Gastrocnemius medialis (tissue), 4 donors: ENCODE measurements around the gene NAPSA. TPM values are rescaled to one million over a fixed set of nuclear protein-coding genes. Genes with fewer than 3 reads are reported as not detected.

Source experiments
- ATAC-seq, 2 donors: fragments of 150-250 bp; one replicate each; pipeline ENCODE4 v1.9.1; 2016
- DNase-seq, 2 donors: peaks; one replicate each; pipeline ENCODE4 v3.0.0-alpha.2; 2019
- H3K27ac ChIP-seq, 4 donors: fragments of 200-600 bp; sonication (generic); 1 replicate in 1 of 4; 2 replicates in 3 of 4; pipeline ENCODE4 v1.5.1; 2016 to 2018; ENCODE audit warnings: mild to moderate bottlenecking in 2 of 4, moderate library complexity in 1 of 4
- H3K27me3 ChIP-seq, 3 donors: fragments of 200-600 bp; sonication (generic) in 2 of 3; 1 replicate in 1 of 3; 2 replicates in 2 of 3; pipeline versions ENCODE4 v1.5.1 to v1.6.0; 2016 to 2019; ENCODE audit warnings: mild to moderate bottlenecking in 1 of 3, moderate library complexity in 1 of 3
- H3K36me3 ChIP-seq, 2 donors: fragments of 200-600 bp; sonication (generic) in 1 of 2; one replicate each; pipeline ENCODE4 v1.5.1; 2017 to 2018
- H3K4me1 ChIP-seq, 2 donors: fragments of 200-600 bp; sonication (generic) in 1 of 2; one replicate each; pipeline ENCODE4 v1.5.1; 2016 to 2017; ENCODE audit warnings: mild to moderate bottlenecking in 2 of 2
- H3K4me3 ChIP-seq, 4 donors: fragments of 200-600 bp; sonication (generic) in 3 of 4; 1 replicate in 1 of 4; 2 replicates in 3 of 4; pipeline ENCODE4 v1.5.1; 2016 to 2019; ENCODE audit warnings: mild to moderate bottlenecking in 2 of 4
- H3K9me3 ChIP-seq, 3 donors: fragments of 200-600 bp; sonication (generic) in 2 of 3; 1 replicate in 1 of 3; 2 replicates in 2 of 3; pipeline ENCODE4 v1.5.1; 2016 to 2019
- POLR2A ChIP-seq, 2 donors: fragments of 450-650 bp; IDR thresholded peaks; one replicate each; pipeline ENCODE4 v1.6.1; 2017; ENCODE audit warnings: antibody characterized with exemption in 2 of 2, mild to moderate bottlenecking in 2 of 2, moderate library complexity in 2 of 2
- in situ Hi-C, 4 donors: fragments of 200-750 bp; cut with MboI; loops; one replicate each; pipeline versions ENCODE4 v1.15.0 to v1.8.0; 2017; ENCODE audit warnings: low sequenced_read_pairs in 4 of 4
- intact Hi-C: fragments of 100-400 bp; cut with DNase I; formaldehyde crosslinking; loops from one replicate; pipeline ENCODE4 v1.15.1; 2023; ENCODE audit warnings: low total_unique reads
- total RNA-seq, 4 donors: library from RNA; depleted of rRNA; stranded (reverse); fragments of >200 nt; gene quantifications; one replicate each; pipeline versions ENCODE4 v1.1.0 to v1.2.3, GENCODE V29; 2016
- TF ChIP-seq, protein P1 (sequence below), 5 experiments: fragments of 450-650 bp in 3 of 5; fragments of 200-600 bp in 2 of 5; sonication (generic) in 2 of 5; IDR thresholded peaks in 4 of 5; conservative IDR thresholded peaks in 1 of 5; 1 replicate in 4 of 5; 2 replicates in 1 of 5; pipeline ENCODE4 v1.5.1; 2016 to 2019; ENCODE audit warnings: antibody characterized with exemption in 5 of 5, mild to moderate bottlenecking in 3 of 5, moderate library complexity in 3 of 5

Gene NAPSA
- total RNA-seq, 4 donors from 2014 or later: 0.09 TPM; not detected in 3

DNA sequence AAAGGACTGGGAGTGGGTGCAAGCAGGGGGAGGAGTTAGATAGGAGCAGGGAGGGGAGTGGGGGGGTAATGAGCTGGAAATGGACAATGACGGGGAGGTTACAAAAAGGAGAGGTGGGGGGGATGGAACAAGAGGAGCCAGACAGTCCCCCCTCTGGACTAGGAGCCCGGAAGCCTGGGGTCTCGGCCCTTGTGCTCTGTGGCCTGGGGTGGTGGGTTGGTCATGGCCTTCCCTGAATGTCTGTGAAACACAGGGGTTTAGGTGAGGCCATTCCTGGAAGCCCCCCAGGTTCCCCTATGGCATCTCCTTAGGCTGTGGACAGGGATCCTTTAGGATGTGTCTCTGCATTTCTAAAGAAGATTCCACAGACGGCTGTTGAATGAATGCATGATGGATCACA is 48.3 kb downstream of the NAPSA start:
- Histone ChIP-seq H3K4me3 (no peak overlapping the region), H3K4me1 (no peaks in the 10 kb centered on the region), H3K27me3 (peaks cover 36 to 45% (median 44%) of the 10 kb centered on the region in 3 donors), H3K9me3 (no peaks in the 10 kb centered on the region), H3K36me3 (no peaks in the 10 kb centered on the region), H3K27ac (no peak overlapping the region)
- ATAC-seq: no peak
- TF ChIP-seq, protein P1, sequence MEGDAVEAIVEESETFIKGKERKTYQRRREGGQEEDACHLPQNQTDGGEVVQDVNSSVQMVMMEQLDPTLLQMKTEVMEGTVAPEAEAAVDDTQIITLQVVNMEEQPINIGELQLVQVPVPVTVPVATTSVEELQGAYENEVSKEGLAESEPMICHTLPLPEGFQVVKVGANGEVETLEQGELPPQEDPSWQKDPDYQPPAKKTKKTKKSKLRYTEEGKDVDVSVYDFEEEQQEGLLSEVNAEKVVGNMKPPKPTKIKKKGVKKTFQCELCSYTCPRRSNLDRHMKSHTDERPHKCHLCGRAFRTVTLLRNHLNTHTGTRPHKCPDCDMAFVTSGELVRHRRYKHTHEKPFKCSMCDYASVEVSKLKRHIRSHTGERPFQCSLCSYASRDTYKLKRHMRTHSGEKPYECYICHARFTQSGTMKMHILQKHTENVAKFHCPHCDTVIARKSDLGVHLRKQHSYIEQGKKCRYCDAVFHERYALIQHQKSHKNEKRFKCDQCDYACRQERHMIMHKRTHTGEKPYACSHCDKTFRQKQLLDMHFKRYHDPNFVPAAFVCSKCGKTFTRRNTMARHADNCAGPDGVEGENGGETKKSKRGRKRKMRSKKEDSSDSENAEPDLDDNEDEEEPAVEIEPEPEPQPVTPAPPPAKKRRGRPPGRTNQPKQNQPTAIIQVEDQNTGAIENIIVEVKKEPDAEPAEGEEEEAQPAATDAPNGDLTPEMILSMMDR (IDR thresholded peaks at IDR 0.05 in 4 of 5, conservative IDR thresholded peaks at IDR 0.05 in 1 of 5): no peak
- no peak for TF ChIP-seq POLR2A (IDR thresholded peaks at IDR 0.05)
- intact Hi-C loops (no loop called here), in situ Hi-C loops (no loop called here)
- DNase-seq: no peak

DNA sequence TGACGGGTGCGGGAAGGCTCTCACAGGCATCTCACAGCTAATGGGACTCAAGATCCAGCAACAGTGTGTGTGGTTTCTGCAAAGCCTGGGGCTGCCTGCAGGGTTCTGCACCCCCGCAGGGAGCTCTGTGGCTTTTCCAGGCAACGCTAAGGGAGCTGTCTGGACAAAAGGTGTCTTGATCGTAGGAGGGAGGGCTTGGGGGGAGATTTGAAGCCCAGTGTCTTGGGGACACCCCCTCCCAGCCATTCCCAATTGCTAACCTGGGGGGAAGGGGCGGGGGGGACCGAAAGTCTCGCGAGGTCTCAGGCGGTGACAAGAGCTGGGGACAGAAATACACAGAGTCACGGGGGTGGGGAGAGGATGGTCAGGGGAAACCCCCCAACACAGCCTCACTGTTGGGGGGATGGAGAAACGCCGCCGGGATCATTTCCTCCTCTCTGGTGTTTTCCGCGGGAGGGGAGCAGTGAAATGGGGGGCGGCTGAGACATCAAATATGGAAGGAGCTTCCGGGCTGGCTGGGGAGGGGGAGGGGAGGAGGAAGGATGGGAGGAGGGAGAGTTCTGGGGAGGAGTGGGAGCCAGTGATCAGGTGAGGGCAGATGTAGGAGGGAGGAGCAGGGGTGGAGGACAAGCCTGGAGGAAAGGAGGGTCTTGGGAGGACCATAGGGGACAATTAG is 49.5 kb downstream of the NAPSA start:
- ATAC-seq: no peak
- Histone ChIP-seq H3K27me3 (peaks cover 41 to 57% (median 55%) of the 10 kb centered on the region in 3 donors), H3K9me3 (no peaks in the 10 kb centered on the region), H3K27ac (no peak overlapping the region), H3K4me1 (no peaks in the 10 kb centered on the region), H3K4me3 (no peak overlapping the region), H3K36me3 (no peaks in the 10 kb centered on the region)
- no peak for DNase-seq
- TF ChIP-seq, protein P1 (IDR thresholded peaks at IDR 0.05 in 4 of 5, conservative IDR thresholded peaks at IDR 0.05 in 1 of 5): no peak
- no peak for TF ChIP-seq POLR2A (IDR thresholded peaks at IDR 0.05)
- intact Hi-C loops (no loop called here), in situ Hi-C loops (no loop called here)

DNA sequence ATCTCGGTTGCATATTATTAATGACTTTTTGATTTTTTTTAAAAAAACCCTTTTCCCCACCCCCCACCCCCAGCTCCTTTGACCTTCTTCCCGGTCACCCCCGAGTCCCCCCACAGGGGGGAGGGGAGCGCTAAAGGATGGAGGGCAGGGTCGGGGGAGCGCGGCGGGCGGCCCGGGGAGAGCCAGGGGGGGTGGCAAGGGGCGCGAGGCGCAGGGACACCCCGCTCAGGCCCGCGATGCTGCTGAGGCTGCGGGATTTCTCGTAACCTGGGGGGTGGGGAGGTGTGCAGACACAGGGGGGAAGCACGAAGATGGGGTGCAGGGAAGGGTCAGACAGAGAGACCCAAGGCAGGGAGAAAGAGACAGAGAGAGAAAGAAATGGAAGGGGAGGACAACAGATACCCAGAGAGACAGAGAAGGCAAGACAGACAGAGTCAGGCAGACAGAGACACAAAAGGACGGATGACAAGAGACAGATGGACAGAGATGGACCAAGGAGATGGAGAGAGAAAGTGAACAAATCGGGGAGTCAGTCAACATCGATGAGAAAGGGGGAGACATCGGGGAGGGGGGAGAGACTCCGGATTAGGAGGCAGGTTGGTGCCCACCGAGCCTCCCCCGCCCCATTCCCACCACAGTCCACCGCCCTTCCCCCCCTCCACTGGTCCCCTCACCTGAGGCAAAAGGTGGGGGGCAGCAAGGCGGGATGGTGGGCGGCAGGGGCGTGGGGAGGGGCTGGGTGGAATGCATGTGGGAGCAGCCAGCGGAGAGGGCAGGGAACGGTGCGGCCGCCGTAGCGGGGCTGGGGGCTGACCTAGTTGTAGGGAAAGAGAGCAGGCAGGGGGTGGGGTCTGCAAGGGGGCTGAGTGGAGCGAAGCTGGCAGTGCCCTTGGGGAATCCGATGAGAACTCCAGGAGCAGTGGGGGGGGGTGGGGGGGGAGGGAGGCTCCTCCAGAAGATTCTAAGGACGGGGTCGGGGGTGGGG is 50.4 kb downstream of the NAPSA start:
- Histone ChIP-seq H3K9me3 (no peaks in the 10 kb centered on the region), H3K36me3 (no peaks in the 10 kb centered on the region), H3K27ac (no peak overlapping the region), H3K4me3 (no peak overlapping the region), H3K4me1 (no peaks in the 10 kb centered on the region), H3K27me3 (peaks cover 43 to 59% (median 57%) of the 10 kb centered on the region in 3 donors)
- TF ChIP-seq, protein P1 (IDR thresholded peaks at IDR 0.05 in 4 of 5, conservative IDR thresholded peaks at IDR 0.05 in 1 of 5): no peak
- ATAC-seq (no peak), DNase-seq (no peak)
- intact Hi-C loops: no loop called here
- in situ Hi-C loops: no loop called here

DNA sequence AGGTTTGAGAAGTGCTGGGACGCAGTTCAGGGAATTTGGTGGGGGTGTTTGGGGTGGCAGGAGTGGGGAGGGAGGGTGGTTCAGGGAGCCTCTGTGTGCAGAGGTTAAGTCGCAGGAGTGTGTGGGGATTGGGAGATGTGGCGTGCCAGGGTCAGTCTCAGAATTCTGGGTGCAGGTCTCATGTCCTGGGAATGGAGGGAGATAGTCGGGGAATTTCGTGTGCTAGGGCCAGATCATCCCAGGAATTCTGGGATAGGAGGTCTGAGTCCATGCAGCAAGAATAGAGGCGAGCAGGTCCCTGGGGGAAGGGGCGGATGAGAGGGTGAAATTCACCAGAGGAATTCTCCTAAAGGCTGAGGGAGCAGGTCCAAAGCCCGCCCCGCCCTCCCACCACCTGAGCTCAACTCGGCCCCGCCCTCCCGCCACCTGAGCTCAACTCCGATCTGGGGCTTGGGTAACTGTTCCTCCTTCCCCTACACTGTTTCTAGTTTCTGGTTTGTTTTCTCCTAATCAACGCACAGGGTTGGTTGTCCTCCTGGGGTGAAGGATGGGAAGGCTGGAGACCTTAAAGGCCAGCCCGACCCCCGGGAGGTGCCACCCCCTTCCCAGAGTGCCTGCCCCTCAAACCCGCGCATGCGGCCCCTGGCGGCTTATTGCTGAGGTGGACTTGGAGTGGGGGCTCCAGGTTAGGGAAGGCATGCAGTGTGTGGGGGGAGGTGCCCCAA is 51.5 kb downstream of the NAPSA start:
- Histone ChIP-seq H3K4me1 (no peaks in the 10 kb centered on the region), H3K27me3 (peaks cover 43 to 59% (median 57%) of the 10 kb centered on the region in 3 donors), H3K4me3 (no peak overlapping the region), H3K9me3 (no peaks in the 10 kb centered on the region), H3K27ac (no peak overlapping the region), H3K36me3 (peaks cover 0 to 4% of the 10 kb centered on the region in 2 donors)
- DNase-seq (no peak), ATAC-seq (no peak)
- TF ChIP-seq, protein P1 (IDR thresholded peaks at IDR 0.05 in 4 of 5, conservative IDR thresholded peaks at IDR 0.05 in 1 of 5): no peak
- TF ChIP-seq POLR2A (IDR thresholded peaks at IDR 0.05): no peak
- intact Hi-C loops: no loop called here
- in situ Hi-C loops: no loop called here
